GM21367 (cell line): ENCODE results near the gene USP46.

ENCODE experiments used
- ATAC-seq: cut with Tn5 transposase; IDR thresholded peaks from one replicate; pipeline ENCODE4 v1.9.1; 2021; ENCODE audit not compliant: unreplicated experiment

The USP46 gene

GRCh38 chr4:52657618-52658501 lies 1.2 kb downstream of the USP46 start:
- no peak for ATAC-seq

- no peak for ATAC-seq
Observed at GRCh38 chr4:52657292-52657617, 1.8 kb downstream of the USP46 start.

GRCh38 chr4:52655506-52655905 lies 3.6 kb downstream of the USP46 start:
- no peak for ATAC-seq

GRCh38 chr4:52651996-52652672 lies 7.0 kb downstream of the USP46 start:
- ATAC-seq = no peak

GRCh38 chr4:52648836-52649235 lies 10.3 kb downstream of the USP46 start:
- no peak for ATAC-seq

GRCh38 chr4:52646741-52647140 lies 12.4 kb downstream of the USP46 start:
- ATAC-seq = no peak

- no peak for ATAC-seq
Observed at GRCh38 chr4:52646096-52646495, 13.0 kb downstream of the USP46 start.

- no peak for ATAC-seq
Observed at GRCh38 chr4:52645300-52645699, 13.8 kb downstream of the USP46 start.

GRCh38 chr4:52643785-52644244 lies 15.3 kb downstream of the USP46 start:
- ATAC-seq = peak; percentile 28

- ATAC-seq = no peak
Observed at GRCh38 chr4:52643190-52643589, 15.9 kb downstream of the USP46 start.

GRCh38 chr4:52641854-52642563 lies 17.1 kb downstream of the USP46 start:
- ATAC-seq = peak; percentile 73

- ATAC-seq = no peak
Observed at GRCh38 chr4:52640808-52641565, 18.1 kb downstream of the USP46 start.

- no peak for ATAC-seq
Observed at GRCh38 chr4:52638717-52639116, 20.4 kb downstream of the USP46 start.

GRCh38 chr4:52637116-52637515 lies 22.0 kb downstream of the USP46 start:
- ATAC-seq = no peak

GRCh38 chr4:52635560-52635959 lies 23.5 kb downstream of the USP46 start:
- no peak for ATAC-seq

GRCh38 chr4:52635130-52635529 lies 24.0 kb downstream of the USP46 start:
- no peak for ATAC-seq

GRCh38 chr4:52633846-52634245 lies 25.3 kb downstream of the USP46 start:
- no peak for ATAC-seq

- ATAC-seq = no peak
Observed at GRCh38 chr4:52628974-52629373, 30.1 kb downstream of the USP46 start.

- ATAC-seq = no peak
Observed at GRCh38 chr4:52628543-52628942, 30.6 kb downstream of the USP46 start.

- ATAC-seq = no peak
Observed at GRCh38 chr4:52627876-52628275, 31.2 kb downstream of the USP46 start.

- ATAC-seq = no peak
Observed at GRCh38 chr4:52625216-52625615, 33.9 kb downstream of the USP46 start.
